Neural progenitor cell (in vitro differentiated cells): ENCODE measurements around the gene NUP93. TPM values are rescaled to one million over a fixed set of nuclear protein-coding genes. Genes with fewer than 3 reads are reported as not detected.

Source experiments
- DNase-seq: peaks from one replicate; pipeline ENCODE4 v3.0.0-alpha.2; 2016; ENCODE audit warnings: low spot score
- H2AFZ ChIP-seq: fragments of 200-600 bp; sonication (generic); replicated peaks from 2 replicates; pipeline ENCODE4 v1.6.1; 2016; ENCODE audit warnings: antibody characterized with exemption
- H3F3A ChIP-seq: fragments of 200-600 bp; sonication (generic); 2 replicates; pipeline ENCODE4 v1.6.1; 2016; ENCODE audit warnings: antibody characterized with exemption, low read depth
- H3K27ac ChIP-seq: fragments of 200-600 bp; sonication (generic); 2 replicates; pipeline ENCODE4 v1.5.1; 2016; ENCODE audit warnings: mild to moderate bottlenecking
- H3K27me3 ChIP-seq: fragments of 200-600 bp; sonication (generic); 2 replicates; pipeline ENCODE4 v1.6.1; 2016; ENCODE audit warnings: mild to moderate bottlenecking, moderate library complexity
- H3K36me3 ChIP-seq: fragments of 200-600 bp; sonication (generic); 2 replicates; pipeline ENCODE4 v1.5.1; 2016
- H3K4me1 ChIP-seq: fragments of 200-600 bp; sonication (generic); 2 replicates; pipeline ENCODE4 v1.6.1; 2016; ENCODE audit warnings: mixed run types
- H3K4me2 ChIP-seq: fragments of 200-600 bp; sonication (generic); 2 replicates; pipeline ENCODE4 v1.6.1; 2016
- H3K4me3 ChIP-seq: fragments of 200-600 bp; sonication (generic); 2 replicates; pipeline ENCODE4 v1.5.1; 2016
- H3K79me2 ChIP-seq: fragments of 200-600 bp; sonication (generic); 2 replicates; pipeline ENCODE4 v1.6.1; 2016; ENCODE audit warnings: low read depth
- H3K9ac ChIP-seq: fragments of 200-600 bp; sonication (generic); 2 replicates; pipeline ENCODE4 v1.6.1; 2016
- H3K9me3 ChIP-seq: fragments of 200-600 bp; sonication (generic); 2 replicates; pipeline ENCODE4 v1.5.1; 2016; ENCODE audit warnings: low read depth
- H4K20me1 ChIP-seq: fragments of 200-600 bp; sonication (generic); 2 replicates; pipeline ENCODE4 v1.6.1; 2016; ENCODE audit warnings: low read depth
- H3K27ac Mint-ChIP-seq: 3 replicates; pipeline ENCODE4 v1.8.0; 2021; ENCODE audit warnings: mixed read lengths
- H3K27me3 Mint-ChIP-seq: 2 replicates; pipeline ENCODE4 v1.8.0; 2022; ENCODE audit warnings: low read depth, mild to moderate bottlenecking, inconsistent platforms, moderate library complexity, mixed read lengths; ENCODE audit not compliant: insufficient read depth
- H3K36me3 Mint-ChIP-seq: 3 replicates; pipeline ENCODE4 v1.8.0; 2021; ENCODE audit warnings: mixed read lengths
- H3K4me1 Mint-ChIP-seq: 3 replicates; pipeline ENCODE4 v1.8.0; 2021; ENCODE audit warnings: mixed read lengths
- H3K4me3 Mint-ChIP-seq: 3 replicates; pipeline ENCODE4 v1.8.0; 2021; ENCODE audit warnings: mild to moderate bottlenecking, moderate library complexity, mixed read lengths
- H3K9me3 Mint-ChIP-seq: 3 replicates; pipeline ENCODE4 v1.8.0; 2020; ENCODE audit warnings: mixed read lengths
- CTCF ChIP-seq: fragments of 200-600 bp; sonication (generic); IDR thresholded peaks from 2 replicates; pipeline ENCODE4 v1.5.1; 2017; ENCODE audit warnings: antibody characterized with exemption, mild to moderate bottlenecking
- EZH2 ChIP-seq: fragments of 200-600 bp; sonication (generic); IDR thresholded peaks from 2 replicates; pipeline ENCODE4 v1.6.1; 2017; ENCODE audit warnings: antibody characterized with exemption, mild to moderate bottlenecking, moderate library complexity
- EZH2phosphoT487 ChIP-seq: fragments of 200-600 bp; sonication (generic); IDR thresholded peaks from 2 replicates; pipeline ENCODE4 v1.6.1; 2017; ENCODE audit warnings: antibody characterized with exemption
- total RNA-seq: library from RNA; depleted of rRNA; stranded (reverse); fragments of >200 nt; gene quantifications from 2 replicates; pipeline ENCODE4 v1.2.3, GENCODE V29; 2015; ENCODE audit warnings: low replicate concordance

Gene NUP93
- total RNA-seq, 1 donor from 2014 or later, result 116 TPM

DNA sequence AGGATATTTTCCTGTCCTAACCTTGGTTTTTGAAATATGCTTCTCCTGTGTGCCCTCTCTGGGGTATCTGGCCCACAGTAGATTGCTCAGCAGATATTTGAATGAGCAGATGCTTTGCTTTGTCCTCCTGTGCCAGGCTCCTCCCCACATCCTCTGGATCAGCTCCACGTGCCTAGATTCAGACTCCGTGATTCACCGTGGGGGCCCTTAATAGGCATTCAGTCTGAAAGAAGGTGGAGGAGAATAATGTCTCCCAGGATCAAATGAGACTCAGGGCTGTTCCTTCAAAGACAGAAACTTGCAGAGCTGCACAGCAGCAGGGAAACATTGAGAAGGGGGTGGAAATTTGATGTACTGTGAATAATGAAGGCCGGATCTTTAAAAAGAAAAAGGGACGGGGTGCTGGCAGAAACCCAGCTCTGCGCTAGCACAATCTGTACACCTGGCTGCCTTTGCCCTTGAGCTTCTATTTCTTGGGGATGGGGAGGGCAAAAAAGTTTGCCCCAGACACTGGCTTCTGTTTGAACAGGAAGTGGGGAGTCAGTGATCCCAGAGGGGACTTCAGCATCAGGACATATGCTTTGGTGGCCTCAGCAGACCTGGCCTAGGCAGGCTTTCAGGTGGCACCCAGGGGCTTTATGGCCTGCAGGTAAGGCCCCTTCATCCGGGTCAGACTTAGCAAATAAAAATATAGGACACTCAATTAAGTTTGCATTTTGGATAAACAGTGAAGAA lies 119.2 kb downstream of the NUP93 start:
- peaks cover 40% of the 10 kb centered on the region for H3K4me1 Mint-ChIP-seq
- peaks cover 11% of the 10 kb centered on the region for H3K36me3 Mint-ChIP-seq
- peaks cover 21% of the 10 kb centered on the region for H3F3A ChIP-seq
- no peak overlapping the region for H3K9ac ChIP-seq
- no peaks in the 10 kb centered on the region for H3K9me3 ChIP-seq
- H3K27me3 Mint-ChIP-seq, result no peaks in the 10 kb centered on the region
- H3K36me3 ChIP-seq, result no peaks in the 10 kb centered on the region
- peak overlapping the region; percentile 65 for H3K4me3 Mint-ChIP-seq
- H3K27ac Mint-ChIP-seq, result peak overlapping the region; percentile 96
- H4K20me1 ChIP-seq, result no peaks in the 10 kb centered on the region
- TF ChIP-seq CTCF (no peak), EZH2phosphoT487 (no peak), EZH2 (no peak)
- DNase-seq, result no peak
- H3K4me3 ChIP-seq, result no peak overlapping the region
- H3K9me3 Mint-ChIP-seq, result no peaks in the 10 kb centered on the region
- no peaks in the 10 kb centered on the region for H3K79me2 ChIP-seq
- no peak overlapping the region for H2AFZ ChIP-seq
- H3K4me2 ChIP-seq, result no peak overlapping the region
- H3K27me3 ChIP-seq, result no peaks in the 10 kb centered on the region
- peaks cover 25% of the 10 kb centered on the region for H3K4me1 ChIP-seq
- no peak overlapping the region for H3K27ac ChIP-seq

DNA sequence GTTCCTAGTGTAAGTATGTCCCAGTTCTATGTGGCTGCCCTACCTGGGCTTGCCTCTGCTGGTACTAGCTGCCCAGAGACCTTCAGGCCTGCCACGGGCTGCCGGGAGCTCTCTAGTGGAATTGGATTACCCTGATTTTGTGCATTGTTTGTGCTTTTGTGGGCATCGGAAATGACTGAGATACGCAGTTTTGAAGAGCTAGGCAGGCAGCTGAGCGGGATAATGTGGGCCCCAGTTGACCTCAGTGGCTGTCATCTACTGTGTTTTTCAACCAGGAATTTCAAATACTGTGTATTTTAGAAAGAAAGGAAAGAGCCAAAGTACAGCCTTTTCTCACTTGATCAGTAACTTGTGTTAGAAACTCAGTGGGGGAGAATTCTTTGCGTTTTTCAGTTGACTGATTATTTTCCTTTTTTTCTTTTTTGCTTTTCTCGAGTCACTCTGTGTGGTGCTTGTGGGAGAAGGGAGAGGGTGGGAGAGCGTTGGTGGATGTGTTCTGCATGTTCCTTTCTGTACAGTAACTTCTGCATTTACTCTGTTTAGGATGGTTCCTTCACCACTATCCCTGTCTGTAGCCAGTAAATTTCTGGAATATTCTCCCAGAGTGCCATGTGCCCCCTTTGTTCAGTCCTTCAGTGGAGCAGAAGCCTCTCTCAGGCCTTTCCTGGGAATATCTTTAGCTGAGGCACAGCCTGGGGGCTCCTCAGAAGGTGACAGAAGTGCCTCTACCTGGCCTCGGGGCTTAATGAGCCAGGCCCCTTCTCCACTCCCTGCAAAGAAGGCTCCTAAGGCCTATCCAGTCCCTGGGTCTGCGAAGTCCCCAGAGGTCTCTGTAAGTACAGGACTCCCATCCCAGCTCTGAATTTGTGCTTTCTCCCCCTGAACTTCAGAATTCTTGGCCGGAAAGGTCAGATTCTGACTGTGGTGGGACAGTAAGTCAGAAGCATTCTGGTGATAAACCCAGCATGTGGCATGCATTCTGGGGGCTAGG lies 120.1 kb downstream of the NUP93 start:
- Histone ChIP-seq H3K4me3 (no peak overlapping the region), H2AFZ (no peak overlapping the region), H4K20me1 (no peaks in the 10 kb centered on the region), H3K36me3 (no peaks in the 10 kb centered on the region), H3K9me3 (no peaks in the 10 kb centered on the region), H3K27me3 (no peaks in the 10 kb centered on the region), H3K4me2 (no peak overlapping the region), H3K4me1 (peaks cover 25% of the 10 kb centered on the region), H3K27ac (no peak overlapping the region), H3K79me2 (no peaks in the 10 kb centered on the region), H3F3A (peaks cover 21% of the 10 kb centered on the region), H3K9ac (no peak overlapping the region)
- H3K9me3 Mint-ChIP-seq, result no peaks in the 10 kb centered on the region
- peaks cover 42% of the 10 kb centered on the region for H3K4me1 Mint-ChIP-seq
- H3K4me3 Mint-ChIP-seq, result peak overlapping the region; percentile 64
- no peak for DNase-seq
- TF ChIP-seq EZH2phosphoT487, result no peak
- TF ChIP-seq CTCF, result no peak
- TF ChIP-seq EZH2, result no peak
- peak overlapping the region; percentile 81 for H3K27ac Mint-ChIP-seq
- H3K27me3 Mint-ChIP-seq, result no peaks in the 10 kb centered on the region
- H3K36me3 Mint-ChIP-seq, result peaks cover 5% of the 10 kb centered on the region

DNA sequence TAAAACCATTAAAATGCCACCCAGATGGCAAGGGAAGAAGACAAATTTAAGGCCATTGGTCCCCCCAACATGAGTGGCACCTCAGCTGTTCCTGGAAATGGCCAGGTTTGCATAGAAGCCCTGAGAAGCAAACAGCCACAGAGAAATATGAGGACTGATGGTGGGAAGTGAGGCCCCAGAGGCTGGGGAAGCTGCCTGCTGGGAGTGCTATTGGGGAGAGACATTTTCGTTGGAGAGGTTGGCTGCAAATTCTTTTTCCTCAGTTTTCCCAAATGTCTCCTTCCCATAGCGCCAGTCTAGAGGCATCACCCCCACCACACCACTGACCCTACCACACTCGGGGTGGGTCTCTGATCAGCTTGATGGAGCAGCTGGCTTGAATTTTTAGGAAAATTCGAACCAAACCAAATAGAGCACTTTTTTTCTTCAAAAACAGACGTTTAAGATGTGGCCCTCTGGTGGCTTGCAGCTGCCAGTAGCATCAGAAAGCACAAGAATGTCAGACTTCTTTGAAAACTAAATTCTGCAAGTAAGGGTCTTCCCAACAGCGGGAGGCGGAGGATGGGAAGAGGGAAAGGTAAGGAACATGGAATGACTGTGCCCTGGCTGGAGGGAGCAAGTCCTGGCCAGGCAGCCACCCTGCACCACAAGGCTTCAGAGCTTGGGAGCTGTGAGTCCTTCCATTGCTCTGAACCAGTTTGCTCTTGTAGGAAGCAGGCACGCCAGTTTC lies 121.9 kb downstream of the NUP93 start:
- peak; percentile 55 for DNase-seq
- H3K4me1 ChIP-seq, result peaks cover 25% of the 10 kb centered on the region
- H3K4me2 ChIP-seq, result peak overlapping the region; percentile 8
- no peak overlapping the region for H3K27ac Mint-ChIP-seq
- no peaks in the 10 kb centered on the region for H3K79me2 ChIP-seq
- TF ChIP-seq EZH2phosphoT487, result no peak
- TF ChIP-seq EZH2, result no peak
- peak; percentile 66 for TF ChIP-seq CTCF
- H3K27me3 ChIP-seq, result no peaks in the 10 kb centered on the region
- no peak overlapping the region for H3K4me3 Mint-ChIP-seq
- H3K4me1 Mint-ChIP-seq, result peaks cover 47% of the 10 kb centered on the region
- no peaks in the 10 kb centered on the region for H3K36me3 Mint-ChIP-seq
- no peaks in the 10 kb centered on the region for H3K9me3 Mint-ChIP-seq
- peak overlapping the region; percentile 79 for H2AFZ ChIP-seq
- H3K4me3 ChIP-seq, result no peak overlapping the region
- no peaks in the 10 kb centered on the region for H3K27me3 Mint-ChIP-seq
- H3K27ac ChIP-seq, result no peak overlapping the region
- H3F3A ChIP-seq, result peaks cover 19% of the 10 kb centered on the region
- H3K36me3 ChIP-seq, result no peaks in the 10 kb centered on the region
- H4K20me1 ChIP-seq, result no peaks in the 10 kb centered on the region
- H3K9ac ChIP-seq, result no peak overlapping the region
- no peaks in the 10 kb centered on the region for H3K9me3 ChIP-seq
